Panc1 (cell line): ENCODE measurements around the gene TAS1R2. TPM values are rescaled to one million over a fixed set of nuclear protein-coding genes. Genes with fewer than 3 reads are reported as not detected.

Experiments used
- ATAC-seq: fragments of 200-7000 bp; cut with Tn5 transposase; 2 replicates; pipeline ENCODE4 v1.9.1; 2020; ENCODE audit warnings: mild to moderate bottlenecking, moderate library complexity
- BruUV-seq: library from RNA; stranded (reverse); fragments of 400-500 nt; replicated peaks from 2 replicates; lab custom pipeline; 2021; lab: Mats Ljungman, UMichigan
- CTCF ChIA-PET: fragments of 300-600 bp; sonication (Branson Sonifier 250); formaldehyde crosslinking; loops from one replicate; lab custom pipeline; 2022; ENCODE audit warnings: antibody characterized with exemption; lab: Charles Lee
- POLR2A ChIA-PET: fragments of 300-600 bp; sonication (Branson Sonifier 250); formaldehyde crosslinking; loops from one replicate; lab custom pipeline; 2022; ENCODE audit warnings: antibody characterized with exemption; lab: Charles Lee
- DNase-seq: peaks from one replicate; pipeline ENCODE4 v3.0.0-alpha.2; 2010; ENCODE audit warnings: low read depth, low spot score
- H3K27ac ChIP-seq: 2 replicates; pipeline ENCODE4 v1.5.1; 2011; ENCODE audit warnings: mild to moderate bottlenecking, low read length, inconsistent platforms
- H3K27me3 ChIP-seq: fragments of 200-500 bp; sonication (Bioruptor generic); 2 replicates; pipeline ENCODE4 v1.6.0; 2014; ENCODE audit warnings: low read length, inconsistent platforms; ENCODE audit not compliant: control insufficient read depth, insufficient read depth
- H3K36me3 ChIP-seq: fragments of 200-500 bp; sonication (Bioruptor generic); 2 replicates; pipeline ENCODE4 v1.5.1; 2014; ENCODE audit warnings: inconsistent platforms, mild to moderate bottlenecking, low read length, moderate library complexity; ENCODE audit not compliant: control insufficient read depth, insufficient read depth
- H3K4me1 ChIP-seq: 2 replicates; pipeline ENCODE4 v1.5.1; 2011; ENCODE audit warnings: inconsistent platforms, mild to moderate bottlenecking, low read length, moderate library complexity; ENCODE audit not compliant: control insufficient read depth, insufficient read depth
- H3K4me3 ChIP-seq, 2 experiments: 2 replicates each; pipeline ENCODE4 v1.5.1; 2011 to 2012; ENCODE audit warnings: low read depth in 2 of 2, low read length in 2 of 2, mild to moderate bottlenecking in 2 of 2, inconsistent platforms in 1 of 2, moderate library complexity in 1 of 2
- H3K9me3 ChIP-seq: fragments of 200-500 bp; sonication (Bioruptor generic); 2 replicates; pipeline ENCODE4 v1.5.1; 2014; ENCODE audit warnings: low read depth, mild to moderate bottlenecking, inconsistent platforms, low read length, moderate library complexity; ENCODE audit not compliant: control insufficient read depth, insufficient read depth
- POLR2AphosphoS5 ChIP-seq: IDR thresholded peaks from 2 replicates; pipeline ENCODE4 v1.6.1; 2012; ENCODE audit warnings: mild to moderate bottlenecking, low read depth, low read length, moderate library complexity
- SIN3A ChIP-seq: IDR thresholded peaks from 2 replicates; pipeline ENCODE4 v1.6.1; 2012; ENCODE audit warnings: low read depth, mild to moderate bottlenecking, low read length, moderate library complexity, borderline replicate concordance; ENCODE audit not compliant: insufficient read depth
- TCF7L2 ChIP-seq: IDR thresholded peaks from 2 replicates; pipeline ENCODE4 v1.6.1; 2011; ENCODE audit warnings: mild to moderate bottlenecking, low read depth, low read length, inconsistent platforms
- in situ Hi-C: cut with HindIII; loops from 2 replicates; pipeline ENCODE4 v1.10.0; 2016; ENCODE audit warnings: low sequenced_read_pairs, low pct_unique_long_range_greater_than_20kb
- intact Hi-C: fragments of 100-400 bp; cut with micrococcal nuclease; formaldehyde crosslinking; loops from one replicate; pipeline ENCODE4 v1.10.0; 2022; ENCODE audit not compliant: unreplicated experiment
- total RNA-seq: library from RNA; stranded (reverse); gene quantifications from one replicate; pipeline ENCODE4 v1.2.1, GENCODE V29; 2021; ENCODE audit not compliant: unreplicated experiment
- TF ChIP-seq, protein P1 (sequence below): fragments of 450-650 bp; IDR thresholded peaks from 2 replicates; pipeline ENCODE4 v1.5.1; 2017; ENCODE audit warnings: mild to moderate bottlenecking
- TF ChIP-seq, protein P2 (sequence below), 2 experiments: IDR thresholded peaks; 2 replicates each; pipeline ENCODE4 v1.6.1; 2011 to 2012; ENCODE audit warnings: low read depth in 2 of 2, control low read depth in 1 of 2, low read length in 1 of 2, mild to moderate bottlenecking in 1 of 2, moderate library complexity in 1 of 2; ENCODE audit not compliant: insufficient read depth in 1 of 2

The TAS1R2 gene
- total RNA-seq, 1 experiment from 2014 or later: not detected

DNA sequence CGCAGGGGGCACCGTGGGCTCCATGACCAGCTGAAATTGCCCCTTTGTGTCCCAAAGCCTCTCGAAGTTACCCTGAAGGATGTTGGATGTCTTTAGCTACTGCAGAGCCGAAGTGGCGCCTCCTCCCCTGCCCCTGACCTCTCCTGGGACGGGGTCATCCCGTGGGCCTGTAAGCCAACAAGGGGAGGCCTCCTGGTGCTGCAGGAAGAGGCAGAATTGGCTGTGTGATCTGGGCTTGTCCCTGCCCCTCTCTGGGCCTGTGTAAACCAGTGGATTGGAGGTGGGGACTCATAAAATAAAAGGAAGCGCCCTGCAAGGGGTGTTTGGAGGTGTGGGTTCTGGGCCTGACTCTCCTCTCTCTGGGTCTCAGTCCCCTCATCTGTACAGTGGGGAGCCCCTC, 2.1 kb upstream of the TAS1R2 start:
- no peak for ATAC-seq
- CTCF ChIA-PET: interaction anchor here (0.6 kb wide), 3 partner anchors 14 to 180 kb away, joined by 3 to 9 read pairs (median 4); no protein-coding TSS in a partner anchor

DNA sequence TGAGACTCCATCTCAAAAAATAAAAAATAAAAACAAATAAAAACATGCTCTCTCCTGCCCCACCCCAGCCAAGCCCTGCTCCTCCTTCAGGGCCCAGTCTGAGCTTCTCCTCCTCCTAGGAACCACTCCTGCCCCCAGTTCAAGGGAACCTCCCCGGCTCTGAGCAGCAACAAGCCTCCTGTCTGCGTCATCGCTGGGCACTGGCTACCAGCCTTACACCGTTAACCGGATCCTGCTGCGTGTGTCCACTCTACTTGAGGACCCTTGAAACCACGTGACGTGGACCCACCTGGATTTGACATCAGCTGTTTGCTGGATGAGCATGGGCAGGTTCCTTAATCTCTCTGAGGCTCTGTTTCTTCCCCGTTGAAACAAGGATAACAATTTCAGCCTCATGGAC, 1.6 kb upstream of the TAS1R2 start:
- ATAC-seq: no peak; the same call in 1 of the 2 replicates
- Histone ChIP-seq H3K9me3 (no peaks in the 10 kb centered on the region), H3K27ac (no peak overlapping the region), H3K4me3 (no peak overlapping the region), H3K27me3 (peaks cover 4% of the 10 kb centered on the region; the same call in 1 of the 2 replicates), H3K4me1 (no peaks in the 10 kb centered on the region), H3K36me3 (no peaks in the 10 kb centered on the region)
- BruUV-seq: no TSS peak
- POLR2A ChIA-PET: no interaction called here
- in situ Hi-C loops: no loop called here
- intact Hi-C loops: no loop called here
- CTCF ChIA-PET: interaction anchor here (0.6 kb wide), 1 partner anchor 14 kb away, joined by 4 read pairs; no protein-coding TSS in a partner anchor
- DNase-seq: no peak
- TF ChIP-seq, protein P1, sequence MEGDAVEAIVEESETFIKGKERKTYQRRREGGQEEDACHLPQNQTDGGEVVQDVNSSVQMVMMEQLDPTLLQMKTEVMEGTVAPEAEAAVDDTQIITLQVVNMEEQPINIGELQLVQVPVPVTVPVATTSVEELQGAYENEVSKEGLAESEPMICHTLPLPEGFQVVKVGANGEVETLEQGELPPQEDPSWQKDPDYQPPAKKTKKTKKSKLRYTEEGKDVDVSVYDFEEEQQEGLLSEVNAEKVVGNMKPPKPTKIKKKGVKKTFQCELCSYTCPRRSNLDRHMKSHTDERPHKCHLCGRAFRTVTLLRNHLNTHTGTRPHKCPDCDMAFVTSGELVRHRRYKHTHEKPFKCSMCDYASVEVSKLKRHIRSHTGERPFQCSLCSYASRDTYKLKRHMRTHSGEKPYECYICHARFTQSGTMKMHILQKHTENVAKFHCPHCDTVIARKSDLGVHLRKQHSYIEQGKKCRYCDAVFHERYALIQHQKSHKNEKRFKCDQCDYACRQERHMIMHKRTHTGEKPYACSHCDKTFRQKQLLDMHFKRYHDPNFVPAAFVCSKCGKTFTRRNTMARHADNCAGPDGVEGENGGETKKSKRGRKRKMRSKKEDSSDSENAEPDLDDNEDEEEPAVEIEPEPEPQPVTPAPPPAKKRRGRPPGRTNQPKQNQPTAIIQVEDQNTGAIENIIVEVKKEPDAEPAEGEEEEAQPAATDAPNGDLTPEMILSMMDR: no peak
- TF ChIP-seq TCF7L2: no peak
- TF ChIP-seq POLR2AphosphoS5: no peak
- no peak for TF ChIP-seq SIN3A
- TF ChIP-seq, protein P2, sequence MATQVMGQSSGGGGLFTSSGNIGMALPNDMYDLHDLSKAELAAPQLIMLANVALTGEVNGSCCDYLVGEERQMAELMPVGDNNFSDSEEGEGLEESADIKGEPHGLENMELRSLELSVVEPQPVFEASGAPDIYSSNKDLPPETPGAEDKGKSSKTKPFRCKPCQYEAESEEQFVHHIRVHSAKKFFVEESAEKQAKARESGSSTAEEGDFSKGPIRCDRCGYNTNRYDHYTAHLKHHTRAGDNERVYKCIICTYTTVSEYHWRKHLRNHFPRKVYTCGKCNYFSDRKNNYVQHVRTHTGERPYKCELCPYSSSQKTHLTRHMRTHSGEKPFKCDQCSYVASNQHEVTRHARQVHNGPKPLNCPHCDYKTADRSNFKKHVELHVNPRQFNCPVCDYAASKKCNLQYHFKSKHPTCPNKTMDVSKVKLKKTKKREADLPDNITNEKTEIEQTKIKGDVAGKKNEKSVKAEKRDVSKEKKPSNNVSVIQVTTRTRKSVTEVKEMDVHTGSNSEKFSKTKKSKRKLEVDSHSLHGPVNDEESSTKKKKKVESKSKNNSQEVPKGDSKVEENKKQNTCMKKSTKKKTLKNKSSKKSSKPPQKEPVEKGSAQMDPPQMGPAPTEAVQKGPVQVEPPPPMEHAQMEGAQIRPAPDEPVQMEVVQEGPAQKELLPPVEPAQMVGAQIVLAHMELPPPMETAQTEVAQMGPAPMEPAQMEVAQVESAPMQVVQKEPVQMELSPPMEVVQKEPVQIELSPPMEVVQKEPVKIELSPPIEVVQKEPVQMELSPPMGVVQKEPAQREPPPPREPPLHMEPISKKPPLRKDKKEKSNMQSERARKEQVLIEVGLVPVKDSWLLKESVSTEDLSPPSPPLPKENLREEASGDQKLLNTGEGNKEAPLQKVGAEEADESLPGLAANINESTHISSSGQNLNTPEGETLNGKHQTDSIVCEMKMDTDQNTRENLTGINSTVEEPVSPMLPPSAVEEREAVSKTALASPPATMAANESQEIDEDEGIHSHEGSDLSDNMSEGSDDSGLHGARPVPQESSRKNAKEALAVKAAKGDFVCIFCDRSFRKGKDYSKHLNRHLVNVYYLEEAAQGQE (IDR thresholded peaks at IDR 0.05; ENCODE audit: insufficient read depth in 1 of 2, low read depth in 2 of 2, low read length in 1 of 2): no peak

More for the DNA sequence above, 2.1 kb upstream of the TAS1R2 start:
- BruUV-seq: no TSS peak
- H3K36me3 ChIP-seq: no peaks in the 10 kb centered on the region
- intact Hi-C loops (no loop called here), in situ Hi-C loops (no loop called here)
- no peak for TF ChIP-seq POLR2AphosphoS5
- TF ChIP-seq SIN3A: no peak
- TF ChIP-seq, protein P1: no peak
- TF ChIP-seq, protein P2 (IDR thresholded peaks at IDR 0.05; ENCODE audit: insufficient read depth in 1 of 2, low read depth in 2 of 2, low read length in 1 of 2): no peak
- no peak overlapping the region for H3K27ac ChIP-seq
- POLR2A ChIA-PET: no interaction called here
- H3K4me3 ChIP-seq: no peak overlapping the region
- no peak for DNase-seq
- peaks cover 1% of the 10 kb centered on the region; the same call in 1 of the 2 replicates for H3K27me3 ChIP-seq
- H3K9me3 ChIP-seq: no peaks in the 10 kb centered on the region
- H3K4me1 ChIP-seq: no peaks in the 10 kb centered on the region
